ENCODE results near the gene PELI1.

PELI1 gene

DNA sequence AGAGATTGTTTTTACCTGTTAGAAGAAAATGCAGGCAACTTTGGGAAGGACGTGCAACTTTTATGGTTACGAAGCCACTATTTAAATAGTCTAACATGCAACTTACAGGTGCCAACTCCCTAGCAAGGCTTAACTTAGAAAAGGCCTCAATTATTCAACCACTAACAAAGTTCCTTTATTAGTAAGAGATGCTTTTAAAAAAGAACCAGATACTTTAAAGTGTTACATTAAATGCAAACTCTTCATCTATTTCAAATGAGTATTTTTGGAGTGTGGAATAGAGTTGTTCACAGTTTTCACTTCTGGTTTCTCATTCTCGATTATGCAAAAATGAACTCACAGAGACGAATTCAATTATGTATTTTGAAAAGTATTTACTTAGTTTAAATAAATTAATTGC lies 51.7 kb downstream of the PELI1 start:
- ATAC-seq = no peak
- TF ChIP-seq ZFP30 (CRISPR knock-in tag; IDR thresholded peaks at IDR 0.05) (no peak), RARB (CRISPR knock-in tag; IDR thresholded peaks at IDR 0.05) (no peak), OSR1 (CRISPR knock-in tag; IDR thresholded peaks at IDR 0.05) (no peak), GLIS3 (CRISPR knock-in tag; IDR thresholded peaks at IDR 0.05) (no peak), TCF4 (CRISPR knock-in tag; IDR thresholded peaks at IDR 0.05; ENCODE audit: borderline replicate concordance) (no peak), ZNF565 (CRISPR knock-in tag; conservative IDR thresholded peaks at IDR 0.05; ENCODE audit: low read depth) (no peak), ISL1 (CRISPR knock-in tag; IDR thresholded peaks at IDR 0.05) (no peak)
- TF ChIP-seq, protein P1, sequence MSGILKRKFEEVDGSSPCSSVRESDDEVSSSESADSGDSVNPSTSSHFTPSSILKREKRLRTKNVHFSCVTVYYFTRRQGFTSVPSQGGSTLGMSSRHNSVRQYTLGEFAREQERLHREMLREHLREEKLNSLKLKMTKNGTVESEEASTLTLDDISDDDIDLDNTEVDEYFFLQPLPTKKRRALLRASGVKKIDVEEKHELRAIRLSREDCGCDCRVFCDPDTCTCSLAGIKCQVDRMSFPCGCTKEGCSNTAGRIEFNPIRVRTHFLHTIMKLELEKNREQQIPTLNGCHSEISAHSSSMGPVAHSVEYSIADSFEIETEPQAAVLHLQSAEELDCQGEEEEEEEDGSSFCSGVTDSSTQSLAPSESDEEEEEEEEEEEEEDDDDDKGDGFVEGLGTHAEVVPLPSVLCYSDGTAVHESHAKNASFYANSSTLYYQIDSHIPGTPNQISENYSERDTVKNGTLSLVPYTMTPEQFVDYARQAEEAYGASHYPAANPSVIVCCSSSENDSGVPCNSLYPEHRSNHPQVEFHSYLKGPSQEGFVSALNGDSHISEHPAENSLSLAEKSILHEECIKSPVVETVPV (CRISPR knock-in tag; IDR thresholded peaks at IDR 0.05) = no peak
- TF ChIP-seq, protein P2, sequence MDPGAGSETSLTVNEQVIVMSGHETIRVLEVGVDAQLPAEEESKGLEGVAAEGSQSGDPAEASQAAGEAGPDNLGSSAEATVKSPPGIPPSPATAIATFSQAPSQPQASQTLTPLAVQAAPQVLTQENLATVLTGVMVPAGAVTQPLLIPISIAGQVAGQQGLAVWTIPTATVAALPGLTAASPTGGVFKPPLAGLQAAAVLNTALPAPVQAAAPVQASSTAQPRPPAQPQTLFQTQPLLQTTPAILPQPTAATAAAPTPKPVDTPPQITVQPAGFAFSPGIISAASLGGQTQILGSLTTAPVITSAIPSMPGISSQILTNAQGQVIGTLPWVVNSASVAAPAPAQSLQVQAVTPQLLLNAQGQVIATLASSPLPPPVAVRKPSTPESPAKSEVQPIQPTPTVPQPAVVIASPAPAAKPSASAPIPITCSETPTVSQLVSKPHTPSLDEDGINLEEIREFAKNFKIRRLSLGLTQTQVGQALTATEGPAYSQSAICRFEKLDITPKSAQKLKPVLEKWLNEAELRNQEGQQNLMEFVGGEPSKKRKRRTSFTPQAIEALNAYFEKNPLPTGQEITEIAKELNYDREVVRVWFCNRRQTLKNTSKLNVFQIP (CRISPR knock-in tag; IDR thresholded peaks at IDR 0.05; ENCODE audit: borderline replicate concordance, low read depth) = no peak

DNA sequence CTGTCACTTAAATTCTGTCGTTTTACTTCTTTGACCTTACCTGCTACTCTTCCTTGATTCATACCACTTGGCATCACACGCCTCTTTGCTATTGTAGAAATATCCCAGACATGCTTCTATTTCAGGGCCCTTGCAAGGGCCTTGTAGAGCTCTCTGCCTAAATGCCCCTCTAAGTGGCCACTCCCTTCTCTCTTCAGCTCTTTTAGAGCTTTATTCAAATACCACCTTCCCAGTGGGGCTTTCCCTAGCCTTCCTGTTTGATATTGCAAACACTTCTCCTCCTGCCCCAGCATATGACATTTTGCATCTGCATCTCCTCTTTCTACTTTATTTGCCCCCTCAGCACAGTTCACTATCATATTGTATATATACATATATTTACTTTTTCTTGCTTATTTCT lies 54.0 kb downstream of the PELI1 start:
- no peak for TF ChIP-seq BACH2 (CRISPR knock-in tag; IDR thresholded peaks at IDR 0.05; ENCODE audit: borderline replicate concordance)
- TF ChIP-seq RARB (CRISPR knock-in tag; IDR thresholded peaks at IDR 0.05) = no peak
- TF ChIP-seq, protein P3, sequence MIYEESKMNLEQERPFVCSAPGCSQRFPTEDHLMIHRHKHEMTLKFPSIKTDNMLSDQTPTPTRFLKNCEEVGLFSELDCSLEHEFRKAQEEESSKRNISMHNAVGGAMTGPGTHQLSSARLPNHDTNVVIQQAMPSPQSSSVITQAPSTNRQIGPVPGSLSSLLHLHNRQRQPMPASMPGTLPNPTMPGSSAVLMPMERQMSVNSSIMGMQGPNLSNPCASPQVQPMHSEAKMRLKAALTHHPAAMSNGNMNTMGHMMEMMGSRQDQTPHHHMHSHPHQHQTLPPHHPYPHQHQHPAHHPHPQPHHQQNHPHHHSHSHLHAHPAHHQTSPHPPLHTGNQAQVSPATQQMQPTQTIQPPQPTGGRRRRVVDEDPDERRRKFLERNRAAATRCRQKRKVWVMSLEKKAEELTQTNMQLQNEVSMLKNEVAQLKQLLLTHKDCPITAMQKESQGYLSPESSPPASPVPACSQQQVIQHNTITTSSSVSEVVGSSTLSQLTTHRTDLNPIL (CRISPR knock-in tag; IDR thresholded peaks at IDR 0.05; ENCODE audit: low read depth) = no peak
- no peak for TF ChIP-seq TOX (CRISPR knock-in tag; IDR thresholded peaks at IDR 0.05; ENCODE audit: borderline replicate concordance)
- no peak for TF ChIP-seq ZC3H10 (CRISPR knock-in tag; IDR thresholded peaks at IDR 0.05)
- no peak for TF ChIP-seq OSR1 (CRISPR knock-in tag; IDR thresholded peaks at IDR 0.05)
- TF ChIP-seq PPARA (CRISPR knock-in tag; IDR thresholded peaks at IDR 0.05; ENCODE audit: borderline replicate concordance) = no peak
- TF ChIP-seq GLIS3 (CRISPR knock-in tag; IDR thresholded peaks at IDR 0.05) = no peak
- no peak for TF ChIP-seq ZNF8 (CRISPR knock-in tag; IDR thresholded peaks at IDR 0.05)
- TF ChIP-seq ISL1 (CRISPR knock-in tag; IDR thresholded peaks at IDR 0.05) = no peak
- no peak for TF ChIP-seq ZFP3 (CRISPR knock-in tag; IDR thresholded peaks at IDR 0.05)
- no peak for TF ChIP-seq ZNF565 (CRISPR knock-in tag; conservative IDR thresholded peaks at IDR 0.05; ENCODE audit: low read depth)

DNA sequence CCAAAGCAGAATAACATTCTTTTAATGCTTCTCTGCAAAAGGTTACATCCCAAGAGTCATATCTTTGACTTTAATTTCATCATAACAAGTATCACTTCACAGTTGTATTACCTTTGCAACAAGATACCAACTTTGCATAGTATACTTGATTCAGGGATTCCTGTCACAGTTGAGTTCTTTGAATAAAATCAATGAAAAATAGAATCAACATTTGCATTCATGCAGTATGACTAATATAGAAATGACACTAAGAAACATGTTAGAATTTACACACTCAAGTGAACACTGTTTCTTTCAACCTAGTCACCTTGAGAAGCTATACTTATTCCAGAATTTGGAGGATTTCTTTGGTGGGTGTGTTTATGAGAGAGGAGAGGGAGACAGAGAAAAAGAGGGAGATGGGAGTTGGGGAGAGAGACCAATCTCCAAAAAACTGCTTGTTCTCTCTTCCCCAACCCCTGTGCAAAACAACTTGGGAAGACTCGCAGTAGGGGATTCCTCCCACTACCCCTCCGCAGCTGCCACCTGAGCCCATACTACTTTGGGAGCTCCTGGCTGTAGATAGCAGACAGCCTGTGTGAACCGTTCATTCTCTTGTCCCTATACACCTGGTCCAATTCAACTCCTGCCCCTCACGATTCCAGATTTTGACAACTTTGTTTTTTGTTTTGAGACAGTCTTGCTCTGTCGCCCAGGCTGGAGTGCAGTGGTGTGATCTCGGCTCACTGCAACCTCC lies 57.7 kb downstream of the PELI1 start:
- TF ChIP-seq TOX (CRISPR knock-in tag; IDR thresholded peaks at IDR 0.05; ENCODE audit: borderline replicate concordance) = no peak
- TF ChIP-seq ZNF8 (CRISPR knock-in tag; IDR thresholded peaks at IDR 0.05) = no peak
- TF ChIP-seq TCF4 (CRISPR knock-in tag; IDR thresholded peaks at IDR 0.05; ENCODE audit: borderline replicate concordance) = no peak
- no peak for TF ChIP-seq CSDC2 (CRISPR knock-in tag; IDR thresholded peaks at IDR 0.05)
- no peak for TF ChIP-seq SNAI2 (CRISPR knock-in tag; IDR thresholded peaks at IDR 0.05)
- TF ChIP-seq, protein P1 (CRISPR knock-in tag; IDR thresholded peaks at IDR 0.05) = no peak
- TF ChIP-seq ZNF565 (CRISPR knock-in tag; conservative IDR thresholded peaks at IDR 0.05; ENCODE audit: low read depth) = no peak
- no peak for TF ChIP-seq PPARA (CRISPR knock-in tag; IDR thresholded peaks at IDR 0.05; ENCODE audit: borderline replicate concordance)
- no peak for TF ChIP-seq BACH2 (CRISPR knock-in tag; IDR thresholded peaks at IDR 0.05; ENCODE audit: borderline replicate concordance)
- no peak for TF ChIP-seq ARNTL (CRISPR knock-in tag; IDR thresholded peaks at IDR 0.05; ENCODE audit: borderline replicate concordance, low read depth)
- no peak for TF ChIP-seq ESRRG (CRISPR knock-in tag; IDR thresholded peaks at IDR 0.05)
- TF ChIP-seq, protein P4, sequence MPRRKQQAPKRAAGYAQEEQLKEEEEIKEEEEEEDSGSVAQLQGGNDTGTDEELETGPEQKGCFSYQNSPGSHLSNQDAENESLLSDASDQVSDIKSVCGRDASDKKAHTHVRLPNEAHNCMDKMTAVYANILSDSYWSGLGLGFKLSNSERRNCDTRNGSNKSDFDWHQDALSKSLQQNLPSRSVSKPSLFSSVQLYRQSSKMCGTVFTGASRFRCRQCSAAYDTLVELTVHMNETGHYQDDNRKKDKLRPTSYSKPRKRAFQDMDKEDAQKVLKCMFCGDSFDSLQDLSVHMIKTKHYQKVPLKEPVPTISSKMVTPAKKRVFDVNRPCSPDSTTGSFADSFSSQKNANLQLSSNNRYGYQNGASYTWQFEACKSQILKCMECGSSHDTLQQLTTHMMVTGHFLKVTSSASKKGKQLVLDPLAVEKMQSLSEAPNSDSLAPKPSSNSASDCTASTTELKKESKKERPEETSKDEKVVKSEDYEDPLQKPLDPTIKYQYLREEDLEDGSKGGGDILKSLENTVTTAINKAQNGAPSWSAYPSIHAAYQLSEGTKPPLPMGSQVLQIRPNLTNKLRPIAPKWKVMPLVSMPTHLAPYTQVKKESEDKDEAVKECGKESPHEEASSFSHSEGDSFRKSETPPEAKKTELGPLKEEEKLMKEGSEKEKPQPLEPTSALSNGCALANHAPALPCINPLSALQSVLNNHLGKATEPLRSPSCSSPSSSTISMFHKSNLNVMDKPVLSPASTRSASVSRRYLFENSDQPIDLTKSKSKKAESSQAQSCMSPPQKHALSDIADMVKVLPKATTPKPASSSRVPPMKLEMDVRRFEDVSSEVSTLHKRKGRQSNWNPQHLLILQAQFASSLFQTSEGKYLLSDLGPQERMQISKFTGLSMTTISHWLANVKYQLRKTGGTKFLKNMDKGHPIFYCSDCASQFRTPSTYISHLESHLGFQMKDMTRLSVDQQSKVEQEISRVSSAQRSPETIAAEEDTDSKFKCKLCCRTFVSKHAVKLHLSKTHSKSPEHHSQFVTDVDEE (CRISPR knock-in tag; IDR thresholded peaks at IDR 0.05) = no peak
- TF ChIP-seq GLIS3 (CRISPR knock-in tag; IDR thresholded peaks at IDR 0.05) = no peak
- no peak for TF ChIP-seq OSR1 (CRISPR knock-in tag; IDR thresholded peaks at IDR 0.05)
- no peak for TF ChIP-seq ZFP3 (CRISPR knock-in tag; IDR thresholded peaks at IDR 0.05)
- no peak for TF ChIP-seq ZNF70 (CRISPR knock-in tag; IDR thresholded peaks at IDR 0.05)
- no peak for ATAC-seq

More for the DNA sequence above, 54.0 kb downstream of the PELI1 start:
- ATAC-seq = no peak

Measured in SK-N-SH treated with all-trans-retinoic acid at 6 μM for 48 hours (cell line).